HEK293T (cell line): ENCODE measurements around the gene RAB11FIP4.
A peak's percentile ranks its signal among the peaks of the same experiment; 100 is the strongest.

Experiments used
- CTCF ChIA-PET: fragments of 350-600 bp; formaldehyde crosslinking; extraction: SDS; loops from one replicate; lab custom pipeline; 2021; ENCODE audit warnings: antibody characterized with exemption, inconsistent platforms; lab: Yijun Ruan, JAX
- POLR2A ChIA-PET: fragments of 350-600 bp; formaldehyde crosslinking; extraction: SDS; loops from one replicate; lab custom pipeline; 2020; ENCODE audit warnings: antibody characterized with exemption, inconsistent platforms; lab: Yijun Ruan, JAX
- DNase-seq: peaks from one replicate; pipeline ENCODE4 v3.0.0; 2012; ENCODE audit warnings: mixed read lengths; ENCODE audit errors: extremely low spot score
- ARNT ChIP-seq: fragments of 450-650 bp; IDR thresholded peaks from 2 replicates; pipeline ENCODE4 v1.6.1; 2017; ENCODE audit warnings: mild to moderate bottlenecking
- BHLHE40 ChIP-seq: fragments of 450-650 bp; IDR thresholded peaks from 2 replicates; pipeline ENCODE4 v1.6.1; 2016; ENCODE audit warnings: mild to moderate bottlenecking, moderate library complexity, borderline replicate concordance
- CTBP1 ChIP-seq: fragments of 450-650 bp; IDR thresholded peaks from 2 replicates; pipeline ENCODE4 v1.6.1; 2016; ENCODE audit warnings: borderline replicate concordance
- ELF4 ChIP-seq: fragments of 450-650 bp; IDR thresholded peaks from 2 replicates; pipeline ENCODE4 v1.6.1; 2017; ENCODE audit warnings: antibody characterized with exemption
- FOXA1 ChIP-seq: fragments of 450-650 bp; IDR thresholded peaks from 2 replicates; pipeline ENCODE4 v1.6.1; 2016; ENCODE audit warnings: mild to moderate bottlenecking
- FOXK2 ChIP-seq: fragments of 450-650 bp; IDR thresholded peaks from 2 replicates; pipeline ENCODE4 v1.6.1; 2016; ENCODE audit warnings: mild to moderate bottlenecking
- FOXM1 ChIP-seq: fragments of 450-650 bp; IDR thresholded peaks from 2 replicates; pipeline ENCODE4 v1.6.1; 2017; ENCODE audit warnings: mild to moderate bottlenecking, borderline replicate concordance
- HDGF ChIP-seq: fragments of 450-650 bp; IDR thresholded peaks from 2 replicates; pipeline ENCODE4 v1.6.1; 2017; ENCODE audit warnings: antibody characterized with exemption, borderline replicate concordance
- L3MBTL2 ChIP-seq: fragments of 450-650 bp; conservative IDR thresholded peaks from 2 replicates; pipeline ENCODE4 v1.6.1; 2016; ENCODE audit warnings: mild to moderate bottlenecking
- LEF1 ChIP-seq: fragments of 450-650 bp; IDR thresholded peaks from 2 replicates; pipeline ENCODE4 v1.6.1; 2017; ENCODE audit warnings: mild to moderate bottlenecking, borderline replicate concordance
- NFRKB ChIP-seq: fragments of 450-650 bp; IDR thresholded peaks from 2 replicates; pipeline ENCODE4 v1.6.1; 2016; ENCODE audit warnings: mild to moderate bottlenecking, moderate library complexity
- PKNOX1 ChIP-seq: fragments of 450-650 bp; IDR thresholded peaks from 2 replicates; pipeline ENCODE4 v1.6.1; 2016
- SP1 ChIP-seq: fragments of 450-650 bp; IDR thresholded peaks from 2 replicates; pipeline ENCODE4 v1.6.1; 2017
- SUZ12 ChIP-seq: fragments of 450-650 bp; IDR thresholded peaks from 2 replicates; pipeline ENCODE4 v1.6.1; 2016; ENCODE audit warnings: mild to moderate bottlenecking
- TARDBP ChIP-seq: fragments of 450-650 bp; IDR thresholded peaks from 2 replicates; pipeline ENCODE4 v1.6.1; 2016
- ZNF384 ChIP-seq: fragments of 450-650 bp; IDR thresholded peaks from 2 replicates; pipeline ENCODE4 v1.6.1; 2016

Gene RAB11FIP4

DNA sequence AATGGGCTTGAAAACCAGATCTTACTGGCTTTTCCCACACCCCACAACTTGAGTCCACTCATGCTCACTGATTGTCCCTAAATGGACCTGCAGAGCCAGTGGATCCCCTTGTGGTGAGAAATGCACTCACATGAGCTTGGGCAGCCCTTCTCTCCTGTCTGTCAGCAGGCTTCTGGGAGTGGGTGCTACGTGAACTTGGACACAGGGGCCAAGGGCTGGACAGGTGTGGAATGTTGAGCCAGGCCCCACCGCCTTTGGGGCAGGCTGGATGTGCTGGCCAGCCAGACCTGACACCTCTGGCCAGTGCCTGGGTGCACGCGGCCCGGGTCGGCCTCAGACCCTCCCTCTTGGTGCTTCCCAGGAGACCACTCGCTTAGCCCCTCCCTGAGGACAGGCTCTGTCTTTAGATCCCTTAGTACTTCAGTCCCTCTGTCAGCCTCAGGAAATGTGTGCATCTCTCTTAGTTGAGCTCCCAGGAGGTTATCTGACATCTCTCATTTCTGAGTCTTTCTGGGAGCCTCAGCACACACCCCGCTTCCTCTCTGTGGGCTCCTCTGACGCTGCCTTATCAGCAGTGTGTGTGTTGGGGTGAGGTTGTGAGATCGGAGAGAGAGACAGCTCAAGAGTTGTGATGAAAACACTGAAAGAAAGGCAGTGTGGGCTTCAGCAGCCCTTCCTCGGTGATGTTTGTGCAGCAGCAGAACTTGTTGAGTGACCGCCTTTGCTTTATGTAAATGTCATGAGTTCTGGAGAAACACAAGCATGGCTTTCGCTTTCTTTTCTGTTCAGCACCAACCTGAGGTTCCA, 117.0 kb downstream of the RAB11FIP4 start:
- no peak for DNase-seq
- ChIA-PET CTCF (interaction anchor here (0.6 to 1.3 kb wide), 6 partner anchors 10 to 1023 kb away, joined by 3 to 5 read pairs (median 4); no protein-coding TSS in a partner anchor), POLR2A (no interaction called here)
- TF ChIP-seq ELF4 = no peak
- 0 out of 2 replicates have a peak, but pooled peaks have one; percentile 7 for TF ChIP-seq PKNOX1
- TF ChIP-seq L3MBTL2 = no peak
- TF ChIP-seq FOXK2 = no peak

DNA sequence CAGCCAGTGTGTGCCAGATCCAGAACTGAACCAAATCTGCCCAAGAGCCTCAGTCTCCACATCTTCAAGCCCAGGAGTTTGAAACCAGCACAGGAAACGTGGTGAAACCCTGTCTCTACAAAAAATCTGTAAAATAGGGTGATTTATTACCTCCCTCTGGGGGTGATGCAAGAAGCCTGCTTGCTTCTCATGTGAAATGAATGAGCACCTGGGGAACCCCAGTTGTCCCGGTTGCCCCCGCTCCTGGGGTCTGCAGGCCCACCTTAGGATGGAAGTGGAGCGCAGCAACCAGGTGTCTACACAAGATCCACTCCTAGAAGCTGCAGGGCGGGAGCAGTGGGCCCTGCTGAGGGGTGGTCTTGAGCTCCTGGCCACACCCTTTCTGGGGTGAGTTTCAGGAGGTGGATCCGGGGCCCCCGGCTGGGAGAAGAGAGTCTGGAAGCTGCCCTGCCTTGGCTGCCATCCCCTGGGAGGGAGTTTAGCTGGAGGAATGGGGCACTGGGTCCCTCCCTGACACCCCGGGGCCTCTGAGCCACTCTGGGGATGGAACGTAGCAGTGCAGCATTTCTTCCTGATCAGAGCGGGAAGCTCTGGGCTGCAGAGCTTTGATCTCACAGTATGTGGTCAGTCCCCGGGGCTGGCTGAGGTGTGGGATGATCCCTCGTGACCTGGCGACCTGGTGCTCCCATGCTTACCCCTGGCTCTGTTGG, 117.8 kb downstream of the RAB11FIP4 start:
- CTCF ChIA-PET = interaction anchor here (0.8 to 1.3 kb wide), 5 partner anchors 8 to 74 kb away, joined by 3 to 4 read pairs (median 4); no protein-coding TSS in a partner anchor

DNA sequence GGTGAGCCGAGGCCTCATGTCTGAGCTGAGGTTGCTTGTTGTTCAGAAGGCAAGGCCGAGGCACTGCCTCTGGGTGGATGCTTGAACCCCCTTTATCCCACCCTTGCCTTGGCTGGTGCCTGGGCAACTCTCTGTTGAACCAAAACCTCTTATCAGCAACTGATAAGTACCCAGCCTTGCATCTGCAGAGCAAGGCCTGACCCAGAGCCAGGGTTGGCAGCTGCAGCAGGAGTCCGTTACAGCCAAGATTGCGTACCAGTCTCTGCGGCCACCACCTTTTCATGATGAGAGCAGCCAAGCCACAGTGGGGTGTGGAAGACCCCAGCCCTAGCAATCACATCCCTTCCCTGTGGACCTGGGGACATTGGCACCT, 118.3 kb downstream of the RAB11FIP4 start:
- no peak for TF ChIP-seq LEF1
- TF ChIP-seq L3MBTL2 = no peak
- no peak for TF ChIP-seq ZNF384
- TF ChIP-seq SUZ12 = no peak
- TF ChIP-seq ARNT = no peak
- TF ChIP-seq PKNOX1 = no peak
- no peak for TF ChIP-seq BHLHE40
- TF ChIP-seq NFRKB = no peak
- TF ChIP-seq FOXA1 = no peak
- no peak for TF ChIP-seq HDGF
- TF ChIP-seq FOXM1 = no peak
- no peak for TF ChIP-seq ELF4
- no peak for TF ChIP-seq CTBP1
- TF ChIP-seq SP1 = no peak
- no peak for TF ChIP-seq FOXK2
- no peak for TF ChIP-seq TARDBP
- no peak for DNase-seq
- CTCF ChIA-PET = interaction anchor here (0.9 to 2.0 kb wide), 2 partner anchors 9 to 15 kb away, joined by 4 to 8 read pairs; no protein-coding TSS in a partner anchor
- POLR2A ChIA-PET = interaction anchor here (1.0 to 2.3 kb wide), 2 partner anchors 22 to 426 kb away, joined by 3 to 7 read pairs; no protein-coding TSS in a partner anchor

More for the DNA sequence above, 117.8 kb downstream of the RAB11FIP4 start:
- no peak for TF ChIP-seq HDGF
- no peak for TF ChIP-seq ELF4
- TF ChIP-seq CTBP1 = no peak
- no peak for TF ChIP-seq SUZ12
- POLR2A ChIA-PET = interaction anchor here (1.0 to 2.3 kb wide), 2 partner anchors 21 to 426 kb away, joined by 3 to 7 read pairs; no protein-coding TSS in a partner anchor
- DNase-seq = no peak

GRCh38 chr17:31510308-31511194, 119.1 kb downstream of the RAB11FIP4 start:
- CTCF ChIA-PET = interaction anchor here (0.9 to 2.0 kb wide), 3 partner anchors 9 to 40 kb away, joined by 3 to 8 read pairs (median 4); no protein-coding TSS in a partner anchor
- DNase-seq = no peak
- TF ChIP-seq L3MBTL2 = no peak
- no peak for TF ChIP-seq BHLHE40
- POLR2A ChIA-PET = interaction anchor here (2.3 kb wide), 1 partner anchor 23 kb away, joined by 7 read pairs; no protein-coding TSS in a partner anchor

DNA sequence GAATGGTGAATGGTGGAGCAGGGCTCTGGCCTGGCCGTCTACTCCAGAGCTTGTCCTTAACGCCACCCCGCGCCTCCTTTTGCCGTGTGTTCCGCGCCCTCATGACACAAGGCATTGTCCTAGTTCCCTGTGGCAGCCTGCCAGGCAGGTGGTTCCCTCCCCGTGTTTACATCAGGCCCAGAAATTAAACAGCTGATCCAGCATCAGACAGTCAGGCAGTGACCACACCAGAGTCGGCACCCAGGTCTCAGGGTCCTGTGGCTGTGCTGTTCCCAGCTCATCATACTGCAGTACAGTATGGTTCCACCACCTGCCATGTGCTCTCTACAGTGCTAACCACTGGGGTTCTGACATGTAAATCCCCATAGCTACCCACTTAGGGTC, 119.7 kb downstream of the RAB11FIP4 start:
- ChIA-PET CTCF (interaction anchor here (1.1 to 2.0 kb wide), 2 partner anchors 13 to 40 kb away, joined by 3 to 8 read pairs; no protein-coding TSS in a partner anchor), POLR2A (interaction anchor here (2.3 kb wide), 1 partner anchor 23 kb away, joined by 7 read pairs; no protein-coding TSS in a partner anchor)
- no peak for TF ChIP-seq FOXK2
- no peak for TF ChIP-seq NFRKB
- TF ChIP-seq PKNOX1 = no peak
- no peak for TF ChIP-seq FOXM1
- no peak for TF ChIP-seq SP1
- TF ChIP-seq LEF1 = no peak
- no peak for TF ChIP-seq ZNF384
- no peak for TF ChIP-seq CTBP1
- TF ChIP-seq TARDBP = no peak
- no peak for TF ChIP-seq FOXA1
- no peak for TF ChIP-seq ELF4
- no peak for TF ChIP-seq L3MBTL2
- no peak for TF ChIP-seq ARNT
- no peak for TF ChIP-seq BHLHE40
- TF ChIP-seq SUZ12 = no peak
- no peak for DNase-seq
